ENCODE data around the gene TET1.

- TF ChIP-seq CTCF (conservative IDR thresholded peaks at IDR 0.05; ENCODE audit: low read length), result no peak
- no peak for TF ChIP-seq EZH2phosphoT487 (IDR thresholded peaks at IDR 0.05; ENCODE audit: borderline replicate concordance, low read depth, low read length)
These were observed 106.2 kb downstream of the TET1 start for GRCh38 chr10:68666280-68666760.
